Measurements from ENCODE around the gene PDE4D.

The PDE4D gene

DNA sequence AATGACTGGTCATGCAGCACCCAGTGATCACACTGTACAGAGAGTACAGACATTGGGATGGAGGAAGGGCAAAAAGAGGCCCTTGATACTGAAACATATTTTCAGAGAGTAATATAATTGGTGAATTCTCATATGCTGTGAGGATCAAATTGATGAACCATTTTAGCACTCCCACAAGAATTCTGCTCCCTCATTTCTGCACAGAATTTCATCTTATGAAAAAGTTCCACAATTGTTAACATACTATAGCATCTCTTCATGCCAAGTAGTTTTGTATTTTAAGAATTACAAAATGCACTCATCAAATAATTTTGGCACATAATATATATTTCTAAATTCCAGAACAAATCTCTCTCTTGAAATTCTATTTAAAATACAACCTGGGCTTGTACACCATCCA, 351.2 kb downstream of the PDE4D start:
- no peak for DNase-seq

DNA sequence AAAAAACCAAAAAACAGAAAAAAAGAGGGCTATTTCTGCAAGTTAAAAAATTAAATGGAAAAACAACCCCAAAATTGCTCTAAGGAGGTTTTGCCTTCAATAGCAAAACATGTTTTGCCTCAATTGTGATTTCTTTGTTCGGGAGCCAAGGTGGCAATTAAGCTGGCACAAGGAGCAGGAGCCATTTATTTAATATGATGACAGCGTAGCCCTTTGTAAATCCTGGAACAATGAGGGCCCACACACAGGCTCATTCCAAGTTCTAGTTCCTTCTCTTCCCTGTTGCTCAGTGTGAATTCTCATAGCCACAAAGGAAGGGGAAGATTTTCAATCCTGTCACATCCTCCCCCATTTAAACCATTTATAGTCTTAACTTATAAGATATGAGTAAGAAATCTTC, 353.2 kb downstream of the PDE4D start:
- DNase-seq = no peak

DNA sequence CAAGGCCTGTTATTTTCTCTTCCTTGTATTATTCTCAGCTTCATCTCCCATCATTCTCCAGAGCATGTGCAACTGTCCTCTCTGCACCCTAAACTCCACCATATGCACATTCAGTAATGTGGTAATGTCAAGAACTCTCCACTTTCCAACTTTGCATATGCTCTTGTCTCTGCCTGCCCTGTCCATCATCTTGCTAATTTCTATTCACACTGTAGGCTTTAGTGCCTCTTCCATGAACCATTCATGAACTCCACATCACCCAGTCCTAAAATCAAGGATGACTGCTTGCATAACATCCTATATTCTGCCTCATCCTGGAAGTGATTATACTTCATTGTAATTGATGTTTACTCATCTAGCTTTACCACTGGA, 354.8 kb downstream of the PDE4D start:
- DNase-seq = no peak

DNA sequence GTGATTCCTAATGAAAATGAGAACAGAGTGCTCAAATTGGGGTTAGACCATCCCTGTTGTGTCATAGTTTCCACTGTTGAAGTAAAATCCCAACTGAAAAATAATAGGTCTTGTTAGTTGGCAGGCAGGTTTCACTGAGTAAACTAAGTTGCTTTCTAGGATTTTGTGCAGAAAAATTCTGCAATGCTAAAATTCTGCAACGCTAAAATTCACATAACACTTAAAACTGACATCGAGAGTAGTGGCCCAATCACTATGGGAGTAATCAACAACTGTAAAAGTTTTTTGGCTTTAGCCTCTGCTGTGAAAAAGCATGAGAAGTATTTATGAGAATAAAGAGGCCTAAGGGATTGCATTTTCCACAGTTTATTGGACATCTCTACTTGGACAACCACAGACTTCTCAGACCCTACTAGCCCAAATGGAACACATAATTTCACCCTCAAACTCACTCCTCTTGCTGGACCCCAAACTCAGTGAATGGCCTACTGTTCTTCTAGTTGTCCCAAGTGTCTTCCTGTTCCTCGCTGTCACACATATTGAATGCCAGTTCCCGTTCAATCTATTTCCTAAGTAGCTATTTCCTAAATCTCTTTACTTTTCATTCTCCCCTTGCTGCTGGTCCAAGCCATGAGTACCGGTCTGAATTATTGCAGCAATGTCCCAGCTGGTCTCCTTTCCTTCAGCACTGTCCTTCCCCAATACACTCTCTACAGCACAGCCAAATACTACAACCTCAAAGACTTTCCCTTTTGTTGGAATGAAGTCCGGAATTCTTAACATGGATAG, 355.4 kb downstream of the PDE4D start:
- no peak for DNase-seq

DNA sequence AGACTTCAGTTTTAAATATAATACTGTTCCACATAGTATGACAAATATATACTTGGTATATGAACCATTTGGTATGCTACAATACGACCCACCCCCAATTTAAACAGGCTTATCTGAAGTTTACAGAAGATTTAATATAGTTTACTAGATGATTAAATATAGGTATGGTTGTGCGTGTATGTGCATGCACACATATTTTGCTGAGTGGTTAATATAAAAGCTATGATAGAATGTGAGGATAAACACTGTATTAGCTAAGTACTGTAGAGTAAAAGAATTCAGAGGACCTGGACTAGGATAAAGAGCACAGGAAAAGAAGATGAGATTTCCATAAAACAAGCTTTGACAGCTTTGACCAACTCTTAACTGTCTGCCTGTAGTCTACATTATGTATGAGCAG, 356.7 kb downstream of the PDE4D start:
- DNase-seq = no peak

DNA sequence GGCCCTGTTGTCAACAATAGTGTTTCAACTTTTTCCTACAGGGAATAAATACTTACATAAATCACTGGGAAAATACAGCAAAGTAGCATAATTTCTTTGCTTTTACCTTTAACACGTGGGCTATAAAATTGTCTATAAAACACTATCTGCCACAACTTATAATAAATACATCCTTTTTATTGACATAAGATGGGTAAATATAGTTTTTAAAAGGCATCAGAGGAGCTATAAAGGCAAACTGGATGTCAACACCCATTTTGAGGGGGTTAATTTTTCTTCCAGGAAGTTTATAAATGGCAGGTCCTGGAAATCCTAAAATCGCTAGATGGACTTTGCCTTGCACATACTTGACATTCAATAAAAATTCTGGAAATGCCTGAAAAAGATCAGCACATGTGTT, 358.0 kb downstream of the PDE4D start:
- no peak for DNase-seq

DNA sequence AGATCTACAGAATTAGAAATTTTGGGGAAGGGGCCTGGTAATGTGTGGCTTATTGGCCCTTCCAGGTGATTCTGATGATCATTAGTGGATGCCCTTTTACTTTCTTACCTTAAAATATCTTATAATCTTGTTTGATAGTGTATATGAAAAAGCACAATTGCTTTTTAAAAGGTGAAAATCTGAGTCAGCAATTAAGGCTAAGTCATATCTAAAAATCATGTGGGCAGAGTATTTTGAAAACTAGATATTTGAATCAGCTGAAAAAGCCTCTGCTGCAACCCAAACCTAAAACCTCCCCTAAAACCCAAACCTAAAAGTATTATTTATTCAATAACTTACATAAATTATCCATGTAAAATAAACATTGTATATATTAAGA, 359.8 kb downstream of the PDE4D start:
- no peak for DNase-seq

DNA sequence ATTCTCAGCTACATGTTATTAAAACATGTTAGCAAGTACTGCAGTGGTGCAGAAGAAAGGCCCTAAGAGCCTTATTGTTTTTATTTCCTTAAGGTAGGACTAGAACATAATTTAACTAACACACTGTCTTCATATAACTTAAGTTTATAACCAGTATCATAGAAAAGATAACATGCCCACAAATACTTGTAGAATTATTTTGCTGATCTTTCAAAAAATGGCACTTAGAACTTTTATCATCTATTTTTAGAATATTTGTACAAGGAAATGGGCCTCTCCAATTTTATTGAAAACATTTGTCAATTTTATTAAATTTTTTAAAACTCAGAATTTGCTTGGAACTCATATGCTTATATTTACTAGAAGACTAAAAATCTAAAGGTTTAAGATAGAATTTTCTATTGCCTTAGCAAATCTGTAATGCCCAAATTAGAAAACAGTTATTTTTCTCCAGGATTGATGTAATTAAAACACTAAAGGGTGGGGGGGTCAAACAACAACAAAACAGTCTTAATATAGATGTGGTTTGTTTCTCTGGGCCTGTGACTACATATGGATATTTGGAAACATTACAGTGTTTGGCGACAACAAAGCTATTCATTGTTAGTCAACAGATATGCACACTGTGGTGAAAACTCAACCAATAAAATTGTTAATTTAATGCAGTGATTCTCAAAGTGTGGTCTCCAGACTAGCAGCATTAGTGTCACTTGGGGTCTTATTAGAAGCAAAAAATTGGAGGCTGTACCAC, 360.4 kb downstream of the PDE4D start:
- no peak for DNase-seq

DNA sequence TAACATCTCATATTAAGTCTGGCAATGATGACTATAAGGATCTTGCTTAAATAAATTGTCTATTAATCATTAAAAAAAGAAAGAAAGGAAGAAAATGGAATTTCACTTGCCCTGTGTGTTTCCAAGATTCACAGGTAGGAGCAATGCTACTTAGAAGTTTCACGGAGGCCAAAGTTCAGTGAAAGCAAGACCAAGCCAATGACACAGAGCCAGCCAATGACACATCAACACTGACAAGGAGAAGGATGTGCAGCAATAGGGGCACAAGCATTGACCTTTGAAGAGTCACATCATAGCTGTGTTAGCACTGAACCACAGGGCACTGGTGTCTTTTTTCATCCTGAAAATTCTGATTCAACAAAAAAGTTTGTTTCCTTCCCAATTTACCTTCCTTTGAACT, 364.3 kb downstream of the PDE4D start:
- no peak for DNase-seq

DNA sequence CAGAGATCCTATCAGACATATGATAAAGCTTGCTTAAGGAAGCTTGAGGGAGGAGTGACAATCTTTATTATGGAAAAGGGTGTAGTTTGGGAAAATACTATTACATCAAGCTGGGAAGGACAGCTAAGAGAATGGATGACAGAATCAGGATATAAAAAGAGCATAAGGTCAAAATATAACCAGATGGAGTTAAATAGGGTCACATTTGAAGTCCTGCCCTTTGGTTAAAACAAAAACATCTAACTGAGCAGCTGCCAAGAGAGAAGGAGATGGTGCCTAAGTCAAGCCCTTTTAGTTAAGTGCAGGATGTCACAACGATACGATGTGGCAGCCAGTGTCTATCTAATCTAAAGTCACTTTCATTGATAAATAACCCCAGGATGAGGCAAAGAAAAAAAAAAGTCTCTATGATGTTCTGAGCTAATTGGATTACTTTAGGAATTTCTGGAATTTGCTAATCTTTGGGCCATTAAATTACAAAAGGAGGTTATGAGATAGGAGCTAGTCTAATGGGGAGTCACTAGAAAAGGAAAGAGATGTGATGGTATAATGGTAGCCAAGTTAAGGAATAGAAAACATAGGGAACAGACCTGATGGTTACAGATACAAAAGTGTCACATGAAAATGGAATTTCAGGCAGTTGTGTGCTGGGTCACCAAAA, 365.2 kb downstream of the PDE4D start:
- no peak for DNase-seq

DNA sequence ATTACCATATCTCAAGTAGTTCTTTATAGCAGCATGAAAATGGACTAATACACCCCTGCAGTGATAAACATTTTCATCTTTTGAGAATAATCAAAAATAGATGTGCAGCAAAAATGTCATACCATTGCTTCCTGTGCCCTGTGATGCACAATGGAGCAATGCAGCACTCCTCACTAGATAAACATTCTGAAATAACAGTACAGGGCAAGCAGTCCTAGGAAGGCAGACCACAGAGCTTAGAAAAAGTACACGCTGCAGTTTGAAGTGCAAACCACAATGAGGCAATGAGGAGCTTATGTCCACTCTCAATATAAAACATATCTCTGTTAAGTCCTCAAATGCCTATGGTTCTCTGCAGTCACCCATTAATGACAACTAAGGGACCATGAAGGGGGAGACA, 367.6 kb downstream of the PDE4D start:
- no peak for DNase-seq

DNA sequence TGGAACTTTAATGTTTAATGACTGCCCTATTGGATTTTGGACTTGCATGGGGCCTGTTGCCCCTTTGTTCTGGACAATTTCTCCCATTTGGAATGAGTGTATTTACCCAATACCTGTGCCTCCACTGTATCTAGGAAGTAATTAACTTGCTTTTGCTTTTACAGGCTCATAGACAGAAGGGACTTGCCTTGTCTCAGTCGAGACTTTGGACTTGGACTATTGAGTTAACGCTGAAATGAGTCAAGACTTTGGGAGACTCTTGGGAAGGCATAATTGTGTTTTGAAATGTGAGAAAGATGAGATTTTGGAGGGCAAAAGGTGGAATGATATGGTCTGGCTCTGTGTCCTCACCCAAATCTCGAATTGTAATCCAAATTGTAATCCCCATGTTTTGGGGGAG, 368.2 kb downstream of the PDE4D start:
- no peak for DNase-seq

DNA sequence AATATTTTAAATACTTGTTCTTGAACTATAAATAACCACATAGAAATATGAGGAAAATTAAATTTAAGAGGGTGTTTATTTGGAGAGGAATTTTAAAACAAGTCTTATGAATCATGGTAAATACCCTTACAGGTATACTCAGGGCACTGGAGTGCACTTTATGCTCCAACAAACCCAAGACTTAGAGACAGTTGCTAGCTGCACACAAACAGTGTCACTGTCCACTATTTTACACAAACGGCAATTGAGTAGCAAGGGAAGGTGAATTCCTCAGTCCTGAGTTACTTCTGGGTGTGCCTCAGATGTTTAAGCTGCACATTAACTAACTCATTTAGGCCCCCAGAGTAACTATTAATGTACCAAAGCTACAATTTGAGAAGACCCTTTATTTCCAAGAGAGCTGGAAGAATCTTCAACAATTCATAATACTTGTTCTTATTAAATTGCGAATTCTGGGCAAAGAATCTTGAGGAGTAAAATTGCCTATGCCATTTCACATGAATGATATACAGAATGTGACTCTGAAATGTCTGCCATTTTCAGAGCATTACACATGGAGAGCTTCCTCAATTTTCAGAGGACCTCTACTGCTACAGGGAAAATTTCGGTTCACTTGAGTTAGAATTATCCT, 371.2 kb downstream of the PDE4D start:
- no peak for DNase-seq

DNA sequence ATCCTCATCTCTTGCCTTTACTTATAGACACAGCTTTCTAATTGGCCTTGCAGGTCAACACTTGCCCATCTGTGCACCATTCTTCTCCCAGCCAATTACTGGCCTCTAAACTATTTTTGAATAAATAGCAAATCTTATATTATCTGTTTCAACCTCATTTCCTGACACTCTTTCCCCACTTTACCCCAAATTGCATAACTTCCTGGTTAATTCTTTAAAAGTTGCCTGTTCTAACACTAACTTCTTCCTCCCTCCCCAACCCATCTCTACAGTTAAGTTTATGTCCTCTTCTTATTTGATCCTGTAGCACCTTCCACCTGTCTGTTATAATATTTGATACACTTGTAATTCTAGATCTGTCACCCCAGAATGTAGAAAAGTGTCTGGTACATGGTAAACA, 372.1 kb downstream of the PDE4D start:
- DNase-seq = no peak

DNA sequence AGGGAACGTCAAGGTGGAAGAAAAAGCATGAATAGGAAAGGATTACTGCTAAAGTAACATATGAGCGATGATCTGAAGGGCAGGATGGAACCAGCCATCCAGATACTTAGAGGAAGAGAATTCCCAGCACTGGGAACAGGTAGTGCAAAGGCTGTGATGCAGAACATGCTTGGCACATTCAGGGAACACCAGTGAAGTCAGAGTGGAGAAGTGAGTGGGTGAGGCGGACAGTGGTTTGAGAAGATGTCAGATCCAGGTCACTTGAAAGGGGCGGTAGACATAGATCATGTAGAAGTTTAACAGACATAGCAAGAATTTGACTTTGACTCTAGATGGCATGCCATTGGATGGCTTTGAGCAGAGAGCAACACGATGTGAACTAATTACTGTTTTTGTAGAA, 374.2 kb downstream of the PDE4D start:
- DNase-seq = no peak

DNA sequence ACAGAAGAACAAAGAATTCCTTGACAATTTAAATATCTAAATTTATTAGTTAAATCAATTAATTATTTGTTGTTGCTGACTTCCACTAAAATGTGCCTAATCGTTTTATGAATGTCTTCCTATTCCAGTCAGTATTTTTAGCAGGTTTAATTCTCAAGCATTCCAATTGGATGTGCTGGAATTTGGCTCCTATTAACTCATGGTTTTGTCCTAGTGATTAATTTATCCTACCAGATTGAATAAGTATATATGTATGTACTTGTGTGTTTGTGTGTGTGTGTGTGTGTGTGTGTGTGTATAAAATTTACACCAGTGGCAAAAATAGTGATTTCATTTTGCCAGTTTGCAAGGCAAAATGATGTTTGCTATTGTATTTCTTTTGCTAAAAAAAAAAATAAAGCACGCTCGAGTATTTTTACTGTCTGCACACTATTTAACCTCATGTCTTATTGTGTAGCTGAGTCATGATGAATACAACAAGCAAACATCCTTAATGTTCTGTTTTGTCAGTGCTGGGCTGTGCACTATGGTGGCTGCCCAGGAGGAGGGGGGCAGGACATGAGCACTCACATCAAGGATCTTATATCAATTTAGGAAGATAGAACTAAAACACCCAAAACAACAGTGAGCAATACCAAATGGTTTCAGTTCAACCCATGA, 375.5 kb downstream of the PDE4D start:
- DNase-seq = no peak

DNA sequence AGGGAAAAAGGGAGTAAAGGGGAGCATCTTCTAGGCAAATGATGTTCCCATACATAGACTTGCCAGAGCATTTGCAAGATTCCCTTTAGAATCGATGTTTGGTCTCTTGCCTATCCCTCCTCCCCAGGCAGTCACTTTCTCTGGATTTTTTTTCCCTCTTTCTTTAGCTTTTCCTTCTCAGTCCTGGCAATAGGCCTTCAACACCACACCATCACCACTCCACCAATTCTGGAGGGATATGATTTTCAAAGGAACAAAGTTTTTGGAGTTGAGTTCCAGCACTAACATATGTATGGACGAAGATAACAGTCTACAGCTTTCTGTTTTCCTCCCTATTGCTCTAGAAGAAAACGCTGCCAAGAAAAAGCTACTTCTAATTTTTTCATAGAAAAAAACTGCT, 377.4 kb downstream of the PDE4D start:
- no peak for DNase-seq

DNA sequence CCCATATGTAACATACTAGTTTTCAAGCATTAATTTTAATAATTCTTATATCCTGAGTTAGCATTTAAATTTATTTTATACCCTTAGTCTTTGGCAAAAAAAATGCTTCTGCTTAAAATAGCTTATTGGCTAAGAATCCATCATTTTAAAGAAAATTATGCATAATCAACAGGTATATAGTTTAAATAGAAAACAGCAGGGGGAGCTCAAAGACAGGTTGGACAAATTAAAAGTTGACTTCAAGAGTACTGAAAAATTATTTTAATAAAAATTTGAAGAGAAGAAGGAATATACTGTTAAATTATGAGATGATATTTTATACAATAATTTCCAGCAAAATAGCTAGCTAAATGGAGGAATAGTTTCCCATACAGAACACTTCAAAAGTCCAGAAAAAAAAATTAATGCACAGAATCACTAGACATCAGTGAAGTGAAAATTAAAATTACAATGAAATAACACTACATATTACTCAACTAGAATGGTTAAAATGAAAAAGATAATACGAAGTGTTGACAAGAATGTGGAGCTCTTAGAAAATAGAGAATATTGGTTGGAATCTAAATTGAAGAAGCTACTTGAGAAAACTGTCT, 387.1 kb downstream of the PDE4D start:
- DNase-seq = peak; percentile 0

DNA sequence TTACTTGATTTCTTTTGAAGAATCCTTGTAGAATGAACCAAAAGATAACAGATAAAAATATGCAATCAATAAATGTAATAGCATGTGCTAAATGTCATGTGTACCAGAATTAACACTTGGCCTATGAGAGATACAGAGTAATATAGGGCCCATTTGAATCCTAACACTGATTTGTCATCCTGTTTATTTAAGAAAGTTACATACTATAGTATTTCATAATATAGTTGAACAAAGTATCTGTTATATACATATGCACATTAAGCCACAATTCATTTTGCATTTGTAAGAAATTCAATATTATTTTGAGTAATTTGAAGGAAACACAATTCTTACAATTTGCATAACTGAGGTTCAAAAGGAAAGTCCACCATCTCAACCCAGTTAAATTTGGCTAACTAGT, 389.5 kb downstream of the PDE4D start:
- no peak for DNase-seq

DNA sequence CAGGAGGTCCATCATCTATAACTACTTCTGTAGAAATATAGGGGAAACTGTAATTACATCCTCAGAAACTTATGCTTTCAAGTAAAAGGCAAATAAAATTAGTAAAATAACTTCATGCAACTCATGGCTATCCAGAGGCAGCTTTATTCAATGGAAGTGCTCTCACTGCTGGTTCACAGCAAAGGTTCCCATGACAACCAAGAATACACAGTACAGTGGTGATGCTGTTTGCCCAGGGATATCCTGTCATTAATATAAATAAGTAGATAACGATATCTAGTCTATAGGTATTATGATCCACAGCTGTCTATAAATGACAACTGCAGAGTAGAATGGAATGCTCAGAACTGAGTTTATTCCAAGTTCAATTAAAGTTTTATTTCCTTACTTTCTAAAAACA, 390.3 kb downstream of the PDE4D start:
- no peak for DNase-seq

DNA sequence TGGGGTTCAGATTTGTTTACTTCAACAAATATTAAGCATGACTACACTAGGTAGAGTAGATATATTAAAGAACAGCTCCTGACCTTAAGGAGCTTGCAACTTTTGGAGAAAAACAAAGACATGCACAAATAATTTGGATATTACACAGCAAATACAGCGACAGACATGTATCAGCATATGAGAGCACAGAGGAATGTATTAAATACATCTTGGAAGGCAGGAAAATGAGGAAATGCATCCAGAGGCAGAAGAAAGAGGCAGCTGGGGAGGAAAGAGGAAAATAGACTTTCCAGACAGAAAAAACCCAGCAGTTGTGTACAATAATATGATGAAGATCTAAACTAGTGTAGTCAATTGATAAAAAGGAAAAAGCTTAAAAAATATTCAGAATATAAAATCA, 392.2 kb downstream of the PDE4D start:
- no peak for DNase-seq

DNA sequence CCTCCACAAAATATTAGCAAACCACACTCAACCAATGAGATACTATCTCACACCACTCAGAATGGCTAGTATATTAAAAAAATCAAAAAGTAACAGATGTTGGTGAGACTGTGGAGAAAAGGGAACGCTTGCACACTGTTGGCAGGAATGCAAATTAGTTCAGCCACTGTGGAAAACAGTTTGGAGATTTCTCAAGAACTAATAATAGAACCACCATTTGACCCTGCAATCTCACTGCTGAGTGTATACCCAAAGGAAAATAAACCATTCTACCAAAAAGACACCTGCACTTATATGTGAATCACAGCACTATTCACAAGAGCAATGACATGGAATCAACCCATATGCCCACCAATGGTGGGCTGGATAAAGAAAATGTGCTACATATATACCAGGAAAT, 393.5 kb downstream of the PDE4D start:
- DNase-seq = no peak

DNA sequence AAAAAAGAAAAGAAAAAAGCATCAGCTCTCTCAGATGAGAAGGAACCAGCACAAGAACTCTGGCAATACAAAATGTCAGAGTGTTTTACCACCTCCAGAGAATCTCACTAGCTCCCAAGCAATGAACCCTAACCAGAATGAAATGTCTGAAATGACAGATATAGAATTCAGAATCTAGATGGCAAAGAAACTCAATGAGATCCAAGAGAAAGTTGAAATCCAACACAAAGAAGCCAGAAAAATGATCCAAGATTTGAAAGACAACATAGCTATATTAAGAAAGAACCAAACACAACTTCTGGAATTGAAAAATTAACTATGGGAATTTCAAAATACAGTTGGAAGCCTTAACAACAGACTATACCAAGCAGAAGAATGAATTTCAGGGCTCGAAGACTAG, 396.3 kb downstream of the PDE4D start:
- DNase-seq = no peak

Measured in NCI-H2171 treated with DMSO at 0.1 percent for 48 hours (cell line).